ENCODE data around the gene LTC4S. TPM values are rescaled to one million over a fixed set of nuclear protein-coding genes. Genes with fewer than 3 reads are reported as not detected.

LTC4S gene
- 0.34 TPM in 1 of 2 replicates, not detected in the other for total RNA-seq

GRCh38 chr5:179793468-179794139 lies at the start of gene LTC4S:
Gene LTC4S, plus strand, starts transcription at chr5:179793986. Its CDS starts 95 bp downstream, at chr5:179794081.

GRCh38 chr5:179806250-179807048 lies 12.7 kb downstream of the LTC4S start, which contains the start of gene MGAT4B:
Gene MGAT4B, minus strand, starts transcription at chr5:179806866. Its CDS starts 283 bp downstream, at chr5:179806583.

GRCh38 chr5:179820483-179821297 lies 26.9 kb downstream of the LTC4S start, which contains the start of gene SQSTM1:
Gene SQSTM1, plus strand, starts transcription at chr5:179820905. Its CDS starts 32 bp downstream, at chr5:179820937.

Other genes starting within 250 kb of the LTC4S start
- 26.0 and 66.2 TPM in 2 replicates for gene RUFY1, start 243.4 kb upstream of the LTC4S start, total RNA-seq
- gene HNRNPH1, start 170.3 kb upstream of the LTC4S start, total RNA-seq, result 527 and 722 TPM in 2 replicates
- gene CBY3, start 113.0 kb upstream of the LTC4S start, total RNA-seq, result 0.34 TPM in 1 of 2 replicates, not detected in the other
- gene CANX, start 95.0 kb upstream of the LTC4S start, total RNA-seq, result 899 and 1,499 TPM in 2 replicates
- gene MAML1, start 61.2 kb upstream of the LTC4S start, total RNA-seq, result 7.2 and 13.8 TPM in 2 replicates
- gene MGAT4B, start 12.9 kb downstream of the LTC4S start, total RNA-seq, result 95.3 and 270 TPM in 2 replicates
- gene SQSTM1, start 26.9 kb downstream of the LTC4S start, total RNA-seq, result 655 and 811 TPM in 2 replicates
- gene MRNIP, start 64.8 kb downstream of the LTC4S start, total RNA-seq, result 10.3 and 12.8 TPM in 2 replicates
- 42.7 and 94.3 TPM in 2 replicates for gene TBC1D9B, start 113.9 kb downstream of the LTC4S start, total RNA-seq

All from nasal cavity respiratory epithelium epithelial cell of viscerocranial mucosa (primary cell).